Suprapubic skin (tissue), 4 donors: Measurements from ENCODE around the gene SLC30A9. TPM values are rescaled to one million over a fixed set of nuclear protein-coding genes. Genes with fewer than 3 reads are reported as not detected.

Experiments used
- DNase-seq, 2 donors: peaks; one replicate each; pipeline ENCODE4 v3.0.0-alpha.2; 2019; ENCODE audit warnings: low spot score in 2 of 2
- H3K27ac ChIP-seq: fragments of 200-600 bp; sonication (generic); one replicate; pipeline ENCODE4 v1.5.1; 2019
- H3K27me3 ChIP-seq: fragments of 200-600 bp; sonication (generic); one replicate; pipeline ENCODE4 v1.5.1; 2019
- H3K36me3 ChIP-seq: fragments of 200-600 bp; sonication (generic); one replicate; pipeline ENCODE4 v1.5.1; 2019
- H3K4me1 ChIP-seq: fragments of 200-600 bp; sonication (generic); one replicate; pipeline ENCODE4 v1.5.1; 2019
- H3K4me3 ChIP-seq: fragments of 200-600 bp; sonication (generic); one replicate; pipeline ENCODE4 v1.5.1; 2019; ENCODE audit warnings: mild to moderate bottlenecking
- H3K9me3 ChIP-seq: fragments of 200-600 bp; sonication (generic); one replicate; pipeline ENCODE4 v1.5.1; 2019
- CTCF ChIP-seq, 2 donors: fragments of 200-600 bp in 1 of 2; fragments of 450-650 bp in 1 of 2; sonication (generic) in 1 of 2; IDR thresholded peaks; one replicate each; pipeline ENCODE4 v1.5.1; 2016 to 2019; ENCODE audit warnings: antibody characterized with exemption in 2 of 2, mild to moderate bottlenecking in 1 of 2, moderate library complexity in 1 of 2
- EP300 ChIP-seq: sonication (generic); formaldehyde crosslinking; IDR thresholded peaks from one replicate; pipeline ENCODE4 v1.6.1; 2017; ENCODE audit warnings: antibody characterized with exemption
- POLR2A ChIP-seq, 2 donors: fragments of 450-650 bp; IDR thresholded peaks; one replicate each; pipeline ENCODE4 v1.6.1; 2017; ENCODE audit warnings: antibody characterized with exemption in 2 of 2, mild to moderate bottlenecking in 2 of 2, moderate library complexity in 2 of 2
- POLR2AphosphoS5 ChIP-seq, 3 donors: sonication (generic); formaldehyde crosslinking; IDR thresholded peaks; one replicate each; pipeline ENCODE4 v1.6.1; 2017; ENCODE audit warnings: antibody characterized with exemption in 3 of 3
- WGBS: methylation state at CpG from one replicate; pipeline ENCODE4 v1.1.5; 2018; 5-methylcytosine and 5-hydroxymethylcytosine counted together
- total RNA-seq, 4 donors: library from RNA; depleted of rRNA; stranded (reverse); fragments of >200 nt; gene quantifications; one replicate each; pipeline ENCODE4 v1.1.0, GENCODE V29; 2016

The SLC30A9 gene
- total RNA-seq, 4 donors from 2014 or later, result 24.6 to 56.0 (median 38.8) TPM

GRCh38 chr4:42048394-42048793, 58.1 kb downstream of the SLC30A9 start:
- peaks cover 29% of the 10 kb centered on the region for H3K36me3 ChIP-seq
- H3K27ac ChIP-seq, result no peak overlapping the region
- H3K4me3 ChIP-seq, result no peak overlapping the region
- no peaks in the 10 kb centered on the region for H3K4me1 ChIP-seq
- H3K27me3 ChIP-seq, result no peaks in the 10 kb centered on the region
- 46% methylated on average over 1 of the region's 1 CpG for WGBS
- DNase-seq, result no peak
- H3K9me3 ChIP-seq, result no peaks in the 10 kb centered on the region
- TF ChIP-seq EP300 (no peak), CTCF (IDR thresholded peaks at IDR 0.05) (no peak)

- peaks cover 39% of the 10 kb centered on the region for H3K36me3 ChIP-seq
- no peak overlapping the region for H3K27ac ChIP-seq
- no peak overlapping the region for H3K4me3 ChIP-seq
- H3K4me1 ChIP-seq, result no peaks in the 10 kb centered on the region
- DNase-seq, result no peak
- H3K9me3 ChIP-seq, result no peaks in the 10 kb centered on the region
- WGBS, result 97% methylated on average over 3 of the region's 3 CpGs
- no peaks in the 10 kb centered on the region for H3K27me3 ChIP-seq
- TF ChIP-seq POLR2AphosphoS5 (IDR thresholded peaks at IDR 0.05) (no peak), EP300 (no peak), POLR2A (IDR thresholded peaks at IDR 0.05) (no peak), CTCF (IDR thresholded peaks at IDR 0.05) (no peak)
These were observed 60.4 kb downstream of the SLC30A9 start for GRCh38 chr4:42050516-42051249.

- no peak for DNase-seq
- no peak for TF ChIP-seq POLR2AphosphoS5 (IDR thresholded peaks at IDR 0.05)
- no peak for TF ChIP-seq EP300
- no peak for TF ChIP-seq POLR2A (IDR thresholded peaks at IDR 0.05)
- TF ChIP-seq CTCF (IDR thresholded peaks at IDR 0.05), result no peak
- Histone ChIP-seq H3K4me1 (no peaks in the 10 kb centered on the region), H3K27ac (no peak overlapping the region), H3K36me3 (peaks cover 41% of the 10 kb centered on the region), H3K4me3 (no peak overlapping the region), H3K27me3 (no peaks in the 10 kb centered on the region), H3K9me3 (no peaks in the 10 kb centered on the region)
- 83% methylated on average over 2 of the region's 2 CpGs for WGBS
These were observed 76.1 kb downstream of the SLC30A9 start for GRCh38 chr4:42066402-42066801.

GRCh38 chr4:42067264-42067663, 76.9 kb downstream of the SLC30A9 start:
- Histone ChIP-seq H3K36me3 (peaks cover 45% of the 10 kb centered on the region), H3K4me3 (no peak overlapping the region), H3K27ac (no peak overlapping the region), H3K27me3 (no peaks in the 10 kb centered on the region), H3K9me3 (no peaks in the 10 kb centered on the region), H3K4me1 (no peaks in the 10 kb centered on the region)
- DNase-seq, result no peak
- no peak for TF ChIP-seq EP300
- TF ChIP-seq POLR2AphosphoS5 (IDR thresholded peaks at IDR 0.05), result no peak
- no peak for TF ChIP-seq CTCF (IDR thresholded peaks at IDR 0.05)
- TF ChIP-seq POLR2A (IDR thresholded peaks at IDR 0.05), result no peak
- 49% methylated on average over 2 of the region's 2 CpGs for WGBS

- no peaks in the 10 kb centered on the region for H3K27me3 ChIP-seq
- no peak overlapping the region for H3K27ac ChIP-seq
- TF ChIP-seq EP300, result no peak
- TF ChIP-seq POLR2AphosphoS5 (IDR thresholded peaks at IDR 0.05), result no peak
- no peak for TF ChIP-seq CTCF (IDR thresholded peaks at IDR 0.05)
- H3K4me1 ChIP-seq, result no peaks in the 10 kb centered on the region
- DNase-seq, result no peak
- no peaks in the 10 kb centered on the region for H3K9me3 ChIP-seq
- H3K4me3 ChIP-seq, result no peak overlapping the region
- WGBS, result 91% methylated on average over 4 of the region's 4 CpGs
- H3K36me3 ChIP-seq, result peaks cover 39% of the 10 kb centered on the region
These were observed 80.1 kb downstream of the SLC30A9 start for GRCh38 chr4:42070463-42070862.
